Colonic mucosa (tissue), 4 donors: ENCODE data around the gene TMEM14A. TPM values are rescaled to one million over a fixed set of nuclear protein-coding genes. Genes with fewer than 3 reads are reported as not detected.

ENCODE experiments used
- DNase-seq: peaks from one replicate; pipeline ENCODE4 v3.0.0-alpha.2; 2020
- H3K27ac ChIP-seq: fragments of 200-600 bp; one replicate; pipeline ENCODE4 v1.8.0; 2021
- H3K27me3 ChIP-seq: fragments of 200-600 bp; one replicate; pipeline ENCODE4 v1.8.0; 2021
- H3K36me3 ChIP-seq: fragments of 200-600 bp; one replicate; pipeline ENCODE4 v1.8.0; 2021
- H3K4me1 ChIP-seq: fragments of 200-600 bp; one replicate; pipeline ENCODE4 v1.8.0; 2021; ENCODE audit warnings: mild to moderate bottlenecking
- H3K4me3 ChIP-seq: fragments of 200-600 bp; one replicate; pipeline ENCODE4 v1.8.0; 2021
- H3K9ac ChIP-seq, 2 donors: one replicate each; pipeline ENCODE4 v1.7.0; 2013; ENCODE audit warnings: control low read depth in 2 of 2, low read depth in 2 of 2, low read length in 2 of 2
- H3K9me3 ChIP-seq: fragments of 200-600 bp; one replicate; pipeline ENCODE4 v1.8.0; 2021
- CTCF ChIP-seq: fragments of 200-600 bp; IDR thresholded peaks from one replicate; pipeline ENCODE4 v1.8.0; 2022; ENCODE audit warnings: antibody characterized with exemption, mild to moderate bottlenecking
- intact Hi-C: fragments of 100-400 bp; cut with DNase I; formaldehyde crosslinking; loops from one replicate; pipeline ENCODE4 v1.14.1; 2022
- total RNA-seq, 2 donors: library from RNA; stranded (reverse); fragmentation: NEBNext Ultra II Directional in 1 of 2; extraction: Animal tissue kit (Norgen Biotek cat#: 25700) in 1 of 2; gene quantifications; one replicate each; pipeline ENCODE4 v1.2.1, GENCODE V29; 2021
- donor health status: healthy.
- donor health status: DM: no; HTN: no; CAD: no.
- donor health status: DM: no; HTN: no; CAD: no.

The TMEM14A gene
- total RNA-seq, 2 donors from 2014 or later: 22.0 to 24.1 TPM

- Histone ChIP-seq H3K27me3 (no peaks in the 10 kb centered on the region), H3K27ac (no peak overlapping the region), H3K36me3 (no peaks in the 10 kb centered on the region), H3K4me3 (no peak overlapping the region), H3K9ac (no peak overlapping the region), H3K4me1 (no peaks in the 10 kb centered on the region), H3K9me3 (no peaks in the 10 kb centered on the region)
- TF ChIP-seq CTCF: no peak
- no peak for DNase-seq
- intact Hi-C loops: no loop called here
Measured at GRCh38 chr6:52681416-52681815, 10.5 kb downstream of the TMEM14A start.

GRCh38 chr6:52686878-52687699 is 16.2 kb downstream of the TMEM14A start:
- no peak for DNase-seq
- H3K36me3 ChIP-seq: no peaks in the 10 kb centered on the region
- no peak overlapping the region for H3K4me3 ChIP-seq
- H3K9ac ChIP-seq: no peak overlapping the region
- no peak overlapping the region for H3K27ac ChIP-seq
- H3K9me3 ChIP-seq: no peaks in the 10 kb centered on the region
- H3K4me1 ChIP-seq: no peaks in the 10 kb centered on the region
- TF ChIP-seq CTCF: no peak
- intact Hi-C loops: no loop called here
- no peaks in the 10 kb centered on the region for H3K27me3 ChIP-seq

GRCh38 chr6:52689857-52690256 is 18.9 kb downstream of the TMEM14A start:
- H3K9me3 ChIP-seq: no peaks in the 10 kb centered on the region
- H3K4me1 ChIP-seq: no peaks in the 10 kb centered on the region
- H3K27me3 ChIP-seq: no peaks in the 10 kb centered on the region
- intact Hi-C loops: no loop called here
- no peak for TF ChIP-seq CTCF
- H3K27ac ChIP-seq: no peak overlapping the region
- H3K9ac ChIP-seq: no peak overlapping the region
- H3K36me3 ChIP-seq: no peaks in the 10 kb centered on the region
- DNase-seq: no peak
- H3K4me3 ChIP-seq: no peak overlapping the region

- no peaks in the 10 kb centered on the region for H3K27me3 ChIP-seq
- TF ChIP-seq CTCF: no peak
- H3K36me3 ChIP-seq: no peaks in the 10 kb centered on the region
- DNase-seq: no peak
- no peaks in the 10 kb centered on the region for H3K4me1 ChIP-seq
- no peaks in the 10 kb centered on the region for H3K9me3 ChIP-seq
- no peak overlapping the region for H3K9ac ChIP-seq
- H3K4me3 ChIP-seq: no peak overlapping the region
- H3K27ac ChIP-seq: no peak overlapping the region
- intact Hi-C loops: no loop called here
Measured at GRCh38 chr6:52691718-52692117, 20.8 kb downstream of the TMEM14A start.

- H3K27ac ChIP-seq: no peak overlapping the region
- H3K4me1 ChIP-seq: no peaks in the 10 kb centered on the region
- no peaks in the 10 kb centered on the region for H3K27me3 ChIP-seq
- no peaks in the 10 kb centered on the region for H3K36me3 ChIP-seq
- no peaks in the 10 kb centered on the region for H3K9me3 ChIP-seq
- DNase-seq: no peak
- intact Hi-C loops: no loop called here
- no peak overlapping the region for H3K9ac ChIP-seq
- no peak overlapping the region for H3K4me3 ChIP-seq
- TF ChIP-seq CTCF: no peak
Measured at GRCh38 chr6:52693773-52694172, 22.9 kb downstream of the TMEM14A start.
